Loucy (cell line): ENCODE results near the gene C5AR2.
"Not testable (repeated sequence)": the region's sequence is repeated elsewhere in the genome, so short reads cannot be mapped to it uniquely, and the experiment has no call there.

ENCODE experiments used
- H2AFZ ChIP-seq: fragments of 200-600 bp; sonication (generic); 2 replicates; pipeline ENCODE4 v1.6.0; 2016; ENCODE audit warnings: antibody characterized with exemption, mild to moderate bottlenecking, low read length, moderate library complexity
- H3F3A ChIP-seq: fragments of 200-600 bp; 2 replicates; pipeline ENCODE4 v1.6.0; 2016; ENCODE audit warnings: antibody characterized with exemption, low read depth, mild to moderate bottlenecking
- H3K27me3 ChIP-seq: fragments of 200-600 bp; sonication (generic); 2 replicates; pipeline ENCODE4 v1.6.1; 2014; ENCODE audit warnings: low read length, mild to moderate bottlenecking; ENCODE audit not compliant: insufficient read depth, poor library complexity, severe bottlenecking
- H3K36me3 ChIP-seq: fragments of 200-600 bp; sonication (generic); 2 replicates; pipeline ENCODE4 v1.6.1; 2016; ENCODE audit warnings: low read length; ENCODE audit not compliant: insufficient read depth
- H3K4me1 ChIP-seq: fragments of 200-600 bp; sonication (generic); 2 replicates; pipeline ENCODE4 v1.5.1; 2014; ENCODE audit warnings: low read length, mild to moderate bottlenecking; ENCODE audit not compliant: insufficient read depth, poor library complexity, severe bottlenecking
- H3K4me2 ChIP-seq: fragments of 200-600 bp; sonication (generic); 2 replicates; pipeline ENCODE4 v1.6.0; 2014; ENCODE audit warnings: antibody characterized with exemption, low read length, low read depth, mild to moderate bottlenecking; ENCODE audit not compliant: poor library complexity, severe bottlenecking
- H3K4me3 ChIP-seq: fragments of 200-600 bp; sonication (generic); 2 replicates; pipeline ENCODE4 v1.5.1; 2014; ENCODE audit warnings: low read length, mild to moderate bottlenecking, mixed read lengths; ENCODE audit not compliant: poor library complexity, severe bottlenecking
- H3K79me2 ChIP-seq: fragments of 200-600 bp; sonication (generic); 2 replicates; pipeline ENCODE4 v1.6.1; 2014; ENCODE audit warnings: low read length; ENCODE audit not compliant: insufficient read depth
- H3K9ac ChIP-seq: fragments of 200-600 bp; sonication (generic); 2 replicates; pipeline ENCODE4 v1.6.0; 2014; ENCODE audit warnings: mild to moderate bottlenecking, low read depth, low read length, moderate library complexity; ENCODE audit not compliant: poor library complexity, severe bottlenecking
- H3K9me2 ChIP-seq: fragments of 200-600 bp; sonication (generic); replicated peaks from 2 replicates; pipeline ENCODE4 v1.6.1; 2016; ENCODE audit warnings: low read depth, low read length, mixed read lengths
- H3K9me3 ChIP-seq: fragments of 200-600 bp; sonication (generic); 2 replicates; pipeline ENCODE4 v1.6.1; 2014; ENCODE audit warnings: mild to moderate bottlenecking, antibody characterized with exemption, low read length, low read depth; ENCODE audit not compliant: insufficient read depth
- H4K20me1 ChIP-seq: fragments of 200-600 bp; sonication (generic); 2 replicates; pipeline ENCODE4 v1.6.0; 2014; ENCODE audit warnings: antibody characterized with exemption, low read length, mild to moderate bottlenecking; ENCODE audit not compliant: insufficient read depth, poor library complexity, severe bottlenecking
- EZH2phosphoT487 ChIP-seq: fragments of 200-600 bp; IDR thresholded peaks from 2 replicates; pipeline ENCODE4 v1.6.1; 2018; ENCODE audit warnings: antibody characterized with exemption, mild to moderate bottlenecking, moderate library complexity, borderline replicate concordance
- TF ChIP-seq, protein P1 (sequence below): fragments of 200-600 bp; sonication (generic); conservative IDR thresholded peaks from 2 replicates; pipeline ENCODE4 v1.5.1; 2014; ENCODE audit warnings: mild to moderate bottlenecking, antibody characterized with exemption, low read length

The C5AR2 gene

DNA sequence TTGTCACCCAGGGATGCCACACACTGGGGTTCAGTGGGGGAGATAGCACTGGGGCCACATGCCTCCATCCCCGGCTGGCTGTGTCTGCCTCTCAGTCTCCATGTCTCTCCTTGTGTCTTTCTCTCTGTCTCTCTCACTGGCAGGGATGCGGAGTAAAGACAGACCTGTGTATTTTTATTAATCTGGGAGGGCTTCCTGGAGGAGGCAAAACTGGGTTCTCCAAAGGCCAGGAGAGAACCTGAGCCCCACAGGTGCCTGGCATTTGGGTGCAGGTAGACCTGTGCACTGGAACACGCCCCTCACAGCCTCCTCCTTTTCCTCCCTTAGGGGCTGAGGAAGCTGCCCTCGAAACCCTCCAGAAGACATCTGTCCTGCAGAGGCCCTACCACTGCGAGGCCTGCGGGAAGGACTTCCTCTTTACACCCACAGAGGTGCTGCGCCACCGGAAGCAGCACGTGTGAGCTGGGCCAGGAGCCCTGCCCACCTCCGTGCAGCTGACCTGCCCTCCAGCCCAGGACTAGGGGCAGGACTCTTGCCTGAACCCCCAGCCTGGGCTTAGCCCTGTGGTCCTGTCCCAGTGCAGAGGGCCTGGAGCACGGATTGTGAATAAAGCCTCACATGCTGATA is 49.8 kb downstream of the C5AR2 start:
- Histone ChIP-seq H3K9me3 (no peaks in the 10 kb centered on the region), H4K20me1 (no peaks in the 10 kb centered on the region), H3F3A (no peaks in the 10 kb centered on the region), H2AFZ (no peak overlapping the region), H3K79me2 (no peaks in the 10 kb centered on the region), H3K27me3 (no peaks in the 10 kb centered on the region), H3K4me2 (no peak overlapping the region), H3K4me1 (no peaks in the 10 kb centered on the region), H3K9ac (no peak overlapping the region), H3K4me3 (no peak overlapping the region), H3K9me2 (no peaks in the 10 kb centered on the region), H3K36me3 (peaks cover 38% of the 10 kb centered on the region; the same call in 1 of the 2 replicates)
- no peak for TF ChIP-seq EZH2phosphoT487
- TF ChIP-seq, protein P1, sequence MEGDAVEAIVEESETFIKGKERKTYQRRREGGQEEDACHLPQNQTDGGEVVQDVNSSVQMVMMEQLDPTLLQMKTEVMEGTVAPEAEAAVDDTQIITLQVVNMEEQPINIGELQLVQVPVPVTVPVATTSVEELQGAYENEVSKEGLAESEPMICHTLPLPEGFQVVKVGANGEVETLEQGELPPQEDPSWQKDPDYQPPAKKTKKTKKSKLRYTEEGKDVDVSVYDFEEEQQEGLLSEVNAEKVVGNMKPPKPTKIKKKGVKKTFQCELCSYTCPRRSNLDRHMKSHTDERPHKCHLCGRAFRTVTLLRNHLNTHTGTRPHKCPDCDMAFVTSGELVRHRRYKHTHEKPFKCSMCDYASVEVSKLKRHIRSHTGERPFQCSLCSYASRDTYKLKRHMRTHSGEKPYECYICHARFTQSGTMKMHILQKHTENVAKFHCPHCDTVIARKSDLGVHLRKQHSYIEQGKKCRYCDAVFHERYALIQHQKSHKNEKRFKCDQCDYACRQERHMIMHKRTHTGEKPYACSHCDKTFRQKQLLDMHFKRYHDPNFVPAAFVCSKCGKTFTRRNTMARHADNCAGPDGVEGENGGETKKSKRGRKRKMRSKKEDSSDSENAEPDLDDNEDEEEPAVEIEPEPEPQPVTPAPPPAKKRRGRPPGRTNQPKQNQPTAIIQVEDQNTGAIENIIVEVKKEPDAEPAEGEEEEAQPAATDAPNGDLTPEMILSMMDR = no peak

DNA sequence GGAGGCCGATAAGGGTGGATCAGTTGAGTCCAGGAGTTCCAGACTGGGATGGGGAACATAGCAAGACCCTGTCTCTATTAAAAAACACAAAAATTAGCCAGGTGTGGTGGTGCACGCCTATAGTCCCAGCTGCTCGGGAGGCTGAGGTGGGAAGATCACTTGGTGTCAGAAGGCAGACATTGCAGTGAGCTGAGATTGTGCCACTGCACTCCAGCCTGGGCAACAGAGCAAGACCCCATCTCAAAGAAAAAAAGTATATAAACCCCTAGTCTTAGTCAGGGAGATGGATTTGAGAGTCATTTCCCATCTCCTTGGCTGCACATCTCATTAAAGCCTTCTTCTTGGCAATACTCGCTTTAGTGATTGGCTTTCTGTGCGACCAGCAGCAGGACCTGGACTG is 51.9 kb downstream of the C5AR2 start:
- H3K4me1 ChIP-seq, H3F3A ChIP-seq, H4K20me1 ChIP-seq, H3K4me2 ChIP-seq, H3K9me2 ChIP-seq, H3K27me3 ChIP-seq, H3K9ac ChIP-seq, H3K4me3 ChIP-seq, H2AFZ ChIP-seq, H3K79me2 ChIP-seq, H3K9me3 ChIP-seq: not testable (repeated sequence)
- peaks cover 31% of the 10 kb centered on the region; the same call in 1 of the 2 replicates for H3K36me3 ChIP-seq

DNA sequence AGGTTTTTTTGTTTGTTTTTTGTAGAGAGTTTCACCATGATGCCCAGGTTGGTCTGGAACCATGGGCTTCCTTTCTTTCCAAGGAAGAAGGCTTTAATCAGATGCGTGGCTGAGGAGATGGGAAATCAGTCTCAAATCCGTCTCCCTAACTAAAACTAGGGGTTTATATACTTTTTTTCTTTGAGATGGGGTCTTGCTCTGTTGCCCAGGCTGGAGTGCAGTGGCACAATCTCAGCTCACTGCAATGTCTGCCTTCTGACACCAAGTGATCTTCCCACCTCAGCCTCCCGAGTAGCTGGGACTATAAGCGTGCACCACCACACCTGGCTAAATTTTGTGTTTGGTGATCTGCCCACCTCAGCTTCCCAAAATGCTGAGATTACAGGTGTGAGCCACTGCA is 52.6 kb downstream of the C5AR2 start:
- H3K36me3 ChIP-seq = peaks cover 29% of the 10 kb centered on the region; the same call in 1 of the 2 replicates
- not testable (repeated sequence) for H3K79me2 ChIP-seq, H3K4me3 ChIP-seq, H3K27me3 ChIP-seq, H3K9ac ChIP-seq, H3F3A ChIP-seq, H3K4me1 ChIP-seq, H3K9me3 ChIP-seq, H2AFZ ChIP-seq, H3K4me2 ChIP-seq, H3K9me2 ChIP-seq, H4K20me1 ChIP-seq

DNA sequence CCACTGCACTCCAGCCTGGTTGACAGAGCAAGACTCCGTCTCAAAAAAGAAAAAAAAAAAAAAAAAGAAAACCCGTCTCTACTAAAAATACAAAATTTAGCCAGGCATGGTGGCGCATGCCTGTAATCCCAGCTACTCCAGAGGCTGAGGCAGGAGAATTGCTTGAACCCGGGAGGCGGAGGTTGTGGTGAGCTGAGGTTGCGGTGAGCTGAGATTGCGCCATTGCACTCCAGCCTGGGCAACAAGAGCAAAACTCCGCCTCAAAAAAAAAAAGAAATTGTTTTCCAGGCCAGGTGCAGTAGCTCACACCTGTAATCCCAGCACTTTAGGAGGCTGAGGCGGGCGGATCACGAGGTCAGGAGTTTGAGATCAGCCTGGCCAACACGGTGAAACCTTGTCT is 54.6 kb downstream of the C5AR2 start:
- not testable (repeated sequence) for H3K79me2 ChIP-seq, H3K9me3 ChIP-seq, H2AFZ ChIP-seq, H3K9ac ChIP-seq, H3K36me3 ChIP-seq, H3K9me2 ChIP-seq, H3F3A ChIP-seq, H3K4me2 ChIP-seq, H3K27me3 ChIP-seq, H4K20me1 ChIP-seq, H3K4me3 ChIP-seq, H3K4me1 ChIP-seq

DNA sequence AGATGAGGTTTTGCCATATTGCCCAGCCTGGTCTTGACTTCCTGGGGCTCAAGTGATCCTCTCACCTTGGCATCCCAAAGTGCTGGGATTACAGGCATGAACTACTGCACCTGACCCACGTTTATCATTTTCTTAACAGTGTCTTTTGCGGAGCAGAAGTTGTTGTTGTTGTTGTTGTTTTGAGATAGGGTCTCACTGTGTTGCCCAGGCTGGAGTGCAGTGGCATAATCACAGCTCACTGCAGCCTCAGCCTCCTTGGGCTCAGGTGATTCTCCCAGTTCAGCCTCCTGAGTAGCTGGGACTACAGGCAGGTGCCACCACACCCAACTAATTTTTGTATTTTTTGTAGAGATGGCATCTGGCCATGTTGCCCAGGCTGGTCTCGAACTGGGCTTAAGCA is 55.6 kb downstream of the C5AR2 start:
- H3K9me2 ChIP-seq, H3K27me3 ChIP-seq, H3K4me2 ChIP-seq, H2AFZ ChIP-seq, H4K20me1 ChIP-seq, H3K36me3 ChIP-seq, H3K4me1 ChIP-seq, H3K4me3 ChIP-seq, H3K9ac ChIP-seq, H3K79me2 ChIP-seq, H3F3A ChIP-seq, H3K9me3 ChIP-seq: not testable (repeated sequence)

DNA sequence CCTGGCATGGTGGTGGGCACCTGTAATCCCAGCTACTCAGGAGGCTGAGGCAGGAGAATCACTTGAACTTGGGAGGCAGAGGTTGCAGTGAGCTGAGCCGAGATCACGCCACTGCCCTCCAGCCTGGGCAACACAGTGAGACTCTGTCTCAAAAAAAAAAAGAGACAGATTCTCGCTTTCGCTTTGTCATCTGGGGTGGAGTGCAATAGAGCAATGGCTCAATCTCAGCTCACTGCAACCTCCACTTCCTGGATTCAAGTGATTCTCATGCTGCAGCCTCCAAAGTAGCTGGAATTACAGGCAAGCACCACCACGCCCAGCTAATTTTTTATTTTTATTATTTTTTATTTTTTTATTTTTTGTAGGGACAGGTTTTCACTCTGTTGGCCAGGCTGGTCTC is 56.7 kb downstream of the C5AR2 start:
- H4K20me1 ChIP-seq, H3K4me1 ChIP-seq, H3K9me2 ChIP-seq, H3F3A ChIP-seq, H3K9ac ChIP-seq, H3K4me2 ChIP-seq, H3K9me3 ChIP-seq, H3K27me3 ChIP-seq, H3K4me3 ChIP-seq, H3K36me3 ChIP-seq, H3K79me2 ChIP-seq, H2AFZ ChIP-seq: not testable (repeated sequence)
